GM19193 (cell line): ENCODE data around the gene GPC5.

Source experiments
- POLR2A ChIP-seq: IDR thresholded peaks from 4 replicates; pipeline ENCODE4 v1.6.1; 2011; ENCODE audit not compliant: insufficient read depth, insufficient read length; ENCODE audit errors: extremely low read depth

GPC5 gene

DNA sequence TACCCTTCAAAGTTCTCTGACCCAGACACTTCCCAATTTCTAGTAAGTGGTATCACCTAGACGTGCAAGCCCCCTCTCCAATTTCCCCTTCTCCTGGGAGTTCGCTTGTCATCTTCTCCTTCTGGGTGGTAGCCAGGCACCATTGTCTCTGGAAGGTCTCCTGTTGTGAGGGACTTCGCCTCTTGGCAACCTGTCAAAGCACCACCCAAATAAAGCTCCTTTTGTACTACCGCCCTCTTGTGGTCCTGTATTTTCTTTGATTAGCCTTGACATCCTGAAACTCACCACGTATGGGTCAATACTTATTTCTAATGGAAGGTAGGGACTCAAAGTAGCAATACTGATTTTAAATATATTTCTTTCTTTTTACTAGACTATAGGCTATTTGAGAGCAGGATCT is 8.2 kb downstream of the GPC5 start:
- no peak for TF ChIP-seq POLR2A

DNA sequence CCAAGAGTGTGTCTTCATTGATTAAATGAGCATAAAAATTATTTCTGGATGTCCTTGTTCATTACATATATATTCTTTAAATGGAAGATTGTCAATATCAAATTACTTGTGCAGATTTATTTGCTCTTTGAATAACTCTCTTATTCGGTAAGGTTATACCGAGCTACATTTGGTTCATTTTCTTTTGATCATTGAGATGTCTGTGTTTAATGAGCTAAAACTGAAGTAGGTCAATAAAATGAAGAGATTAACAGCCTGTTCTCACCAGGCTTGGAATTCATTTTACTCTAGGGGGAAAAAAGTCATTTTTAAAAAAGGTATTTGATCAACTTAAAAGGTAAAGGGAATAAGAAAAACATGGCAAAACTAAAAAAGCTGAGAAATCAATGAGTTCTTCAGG is 10.6 kb downstream of the GPC5 start:
- TF ChIP-seq POLR2A = no peak

DNA sequence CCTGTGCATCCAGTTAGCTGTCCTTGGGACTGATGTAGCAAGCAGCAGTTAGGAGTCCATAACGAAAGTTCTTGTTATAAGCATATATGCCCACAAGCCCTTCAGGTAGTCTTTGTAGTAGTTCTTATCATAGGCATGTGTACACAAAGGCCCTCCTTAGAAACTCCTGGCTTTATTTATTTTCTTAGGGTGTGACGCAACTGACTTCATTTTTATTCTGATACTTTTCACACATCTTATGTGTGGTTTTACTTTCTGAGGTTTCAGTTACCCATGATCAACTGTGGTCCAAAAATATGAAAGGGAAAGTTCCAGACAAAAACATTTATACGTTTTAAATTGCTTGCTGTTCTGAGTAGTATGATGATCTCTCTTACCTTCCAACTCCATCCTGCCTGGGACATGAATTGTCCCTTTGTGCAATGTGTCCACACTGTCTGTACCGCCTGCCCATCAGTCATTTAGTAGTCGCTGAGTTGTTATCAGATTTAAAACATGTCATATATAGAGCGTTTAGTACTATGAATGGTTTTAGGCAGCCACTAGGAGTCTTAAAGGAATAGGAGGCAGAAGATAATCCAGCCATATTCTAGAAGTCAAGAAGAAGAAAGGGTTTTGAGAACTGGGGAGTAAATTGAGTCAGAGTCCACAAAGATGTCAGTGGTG is 19.4 kb downstream of the GPC5 start:
- no peak for TF ChIP-seq POLR2A

DNA sequence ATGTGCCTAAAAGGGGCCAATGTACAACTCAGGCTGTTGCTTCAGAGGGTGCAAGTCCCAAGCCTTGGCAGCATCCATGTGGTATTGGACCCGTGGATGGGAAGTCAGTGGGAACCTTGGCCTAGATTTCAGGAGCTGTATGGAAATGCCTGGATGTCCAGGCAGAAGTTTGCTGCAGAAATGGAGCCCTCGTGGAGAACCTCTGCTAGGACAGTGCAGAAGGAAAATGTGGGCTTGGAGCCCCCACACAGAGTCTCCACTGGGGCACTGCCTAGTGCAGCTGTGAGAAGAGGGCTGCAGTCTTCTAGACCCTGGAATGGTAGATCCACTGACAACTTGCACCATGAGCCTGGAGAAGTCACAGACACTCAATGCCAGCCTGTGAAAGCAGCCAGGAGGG is 28.5 kb downstream of the GPC5 start:
- no peak for TF ChIP-seq POLR2A

DNA sequence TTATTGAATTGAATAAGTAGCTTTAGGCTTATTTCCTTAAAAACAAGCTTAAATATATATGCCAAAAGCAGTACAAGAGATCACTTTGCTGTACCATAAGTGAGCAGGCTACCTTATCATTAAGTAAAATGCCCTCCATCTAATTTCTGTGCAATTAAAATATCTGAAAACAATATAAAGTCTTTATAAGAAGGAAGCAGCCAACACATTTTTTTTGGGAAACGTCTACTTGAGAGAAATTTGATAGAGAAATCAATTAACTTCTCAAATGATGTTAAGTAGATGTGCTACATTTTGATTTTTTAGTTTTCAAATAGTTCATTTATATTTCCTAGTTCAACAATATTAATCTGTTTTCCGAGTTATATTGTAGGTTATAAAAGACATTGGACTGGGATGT is 52.5 kb downstream of the GPC5 start:
- TF ChIP-seq POLR2A = no peak

DNA sequence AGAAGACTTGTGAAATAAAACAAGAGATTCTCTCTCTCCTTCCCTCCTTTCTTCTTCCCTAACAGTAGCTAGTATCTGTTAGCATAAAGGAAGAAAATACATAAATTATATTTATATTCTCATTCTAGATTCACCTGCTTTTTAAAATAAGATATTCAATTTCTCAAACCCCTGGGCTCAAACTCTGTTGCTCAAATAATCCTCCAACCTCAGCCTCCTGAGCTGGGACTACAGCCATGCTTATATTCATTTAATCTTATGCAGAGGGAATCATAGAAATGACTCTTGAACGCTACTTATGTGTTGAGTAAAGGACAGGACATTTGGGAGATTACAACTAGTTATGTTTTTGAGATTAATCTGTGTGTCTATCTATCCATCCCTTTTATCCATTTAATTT is 56.2 kb downstream of the GPC5 start:
- no peak for TF ChIP-seq POLR2A

DNA sequence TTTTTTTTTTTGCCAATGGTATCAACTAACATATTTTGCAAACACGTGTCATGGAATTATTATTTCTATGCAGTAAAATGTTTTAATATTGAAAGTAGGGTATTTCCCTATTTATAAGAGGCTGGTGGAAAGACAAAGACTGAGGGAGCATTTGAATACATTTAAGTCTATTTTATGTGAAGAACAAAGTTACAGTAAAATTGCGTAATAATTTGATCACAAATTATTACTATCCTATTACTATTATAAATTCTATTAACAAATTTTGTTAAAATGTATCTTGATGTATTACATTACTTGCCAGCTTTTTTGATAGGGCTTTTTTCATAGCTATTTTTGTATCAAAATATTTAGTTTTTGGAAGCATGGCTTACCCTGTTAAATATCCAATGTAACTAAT is 58.4 kb downstream of the GPC5 start:
- TF ChIP-seq POLR2A = no peak

DNA sequence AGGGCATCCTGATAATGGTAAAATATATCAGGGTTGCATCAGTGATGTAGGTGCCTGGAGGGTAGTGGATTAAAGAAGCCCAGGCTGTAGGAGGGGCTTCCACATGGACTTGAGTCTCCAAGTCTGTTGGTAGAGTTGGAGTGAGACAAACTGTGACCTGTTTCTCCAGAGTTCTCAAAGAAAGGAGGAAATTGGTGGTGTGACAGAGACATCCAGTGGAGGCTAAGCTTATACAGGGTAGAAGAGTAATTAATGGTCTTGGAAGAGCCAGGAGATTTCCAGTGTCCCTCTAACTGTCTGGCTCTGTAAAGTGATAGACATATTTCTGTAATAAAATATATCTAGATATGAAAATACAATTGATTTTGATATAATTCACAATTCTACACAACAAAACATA is 61.1 kb downstream of the GPC5 start:
- no peak for TF ChIP-seq POLR2A

DNA sequence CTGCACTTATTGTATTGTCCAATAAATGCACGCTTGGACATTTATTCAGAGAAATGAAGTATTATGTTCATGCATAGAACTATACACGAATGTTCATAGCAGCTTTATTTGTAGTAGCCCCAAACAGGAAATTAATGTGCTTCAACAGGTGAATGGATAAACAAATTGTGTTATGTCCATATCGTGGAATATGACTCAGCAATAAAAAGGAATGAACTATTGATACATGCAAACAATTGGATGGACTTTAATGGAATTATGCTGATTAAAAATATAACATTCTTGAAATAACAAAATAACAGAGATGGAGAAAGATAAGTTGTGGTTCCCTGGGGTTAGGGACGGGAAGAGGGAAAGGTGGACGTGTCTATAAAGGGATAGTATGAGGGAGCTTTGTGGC is 65.9 kb downstream of the GPC5 start:
- no peak for TF ChIP-seq POLR2A

DNA sequence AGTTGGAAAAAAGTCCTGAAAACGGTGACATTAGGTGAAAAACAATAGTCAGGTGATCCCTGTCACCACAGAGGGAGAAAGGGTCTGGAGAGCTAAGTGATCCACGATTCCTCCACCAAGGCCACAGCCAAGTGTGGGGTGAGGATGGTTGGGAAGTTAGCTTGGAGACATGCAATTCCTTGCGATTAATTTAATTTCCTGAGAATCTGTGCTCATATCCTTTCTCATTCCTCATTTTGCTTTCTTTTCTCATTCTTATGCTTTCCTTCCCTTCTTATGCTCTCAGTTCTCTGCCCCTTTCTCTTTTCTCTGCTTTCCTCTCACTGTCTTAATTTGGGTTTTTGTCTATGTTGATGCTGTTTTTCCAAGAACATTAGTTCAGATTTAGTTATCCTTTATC is 68.8 kb downstream of the GPC5 start:
- TF ChIP-seq POLR2A = no peak

DNA sequence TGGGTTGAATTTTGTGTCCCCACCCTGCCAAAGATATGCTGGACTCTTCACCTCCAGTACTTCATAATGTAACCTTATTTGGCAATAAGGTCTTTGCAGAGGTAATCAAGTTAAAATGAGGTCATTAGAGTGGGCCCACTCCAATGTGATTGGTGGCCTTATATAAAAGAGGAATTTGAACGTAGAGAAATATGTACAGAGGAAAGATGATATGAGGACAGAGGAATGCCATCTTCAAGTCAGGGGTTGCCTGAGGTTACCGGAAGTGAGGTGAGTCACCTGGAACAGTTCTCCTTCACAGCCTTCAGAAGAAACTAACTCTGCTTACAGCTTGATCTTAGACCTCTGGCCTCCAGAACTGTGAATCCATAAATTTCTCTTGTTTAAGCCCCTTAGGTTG is 69.9 kb downstream of the GPC5 start:
- no peak for TF ChIP-seq POLR2A

DNA sequence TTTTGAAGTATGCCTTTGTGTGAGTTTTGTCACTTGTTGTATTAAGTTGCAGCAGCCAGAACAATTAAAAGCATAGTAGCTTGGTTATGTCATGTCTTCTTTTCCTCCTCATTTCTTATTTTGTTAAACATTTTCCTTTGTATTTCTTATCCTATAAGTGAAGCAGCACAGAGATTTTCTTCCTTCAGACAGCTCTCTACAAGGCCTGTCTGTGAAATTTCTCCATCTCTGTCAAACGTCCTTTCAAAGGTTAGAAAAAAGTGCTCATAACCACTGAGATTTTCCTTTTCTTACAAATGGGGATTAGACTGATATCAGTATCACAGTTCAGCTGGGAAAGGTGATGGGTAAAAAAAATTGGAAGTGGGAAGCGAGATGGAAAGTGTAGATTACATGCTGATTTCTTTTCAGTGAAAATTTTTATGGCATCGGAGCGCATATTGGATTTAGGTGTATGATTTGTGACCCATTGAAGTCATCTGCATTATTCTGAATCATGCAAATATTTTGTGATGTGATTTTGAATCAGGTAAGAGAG is 71.7 kb downstream of the GPC5 start:
- TF ChIP-seq POLR2A = no peak

DNA sequence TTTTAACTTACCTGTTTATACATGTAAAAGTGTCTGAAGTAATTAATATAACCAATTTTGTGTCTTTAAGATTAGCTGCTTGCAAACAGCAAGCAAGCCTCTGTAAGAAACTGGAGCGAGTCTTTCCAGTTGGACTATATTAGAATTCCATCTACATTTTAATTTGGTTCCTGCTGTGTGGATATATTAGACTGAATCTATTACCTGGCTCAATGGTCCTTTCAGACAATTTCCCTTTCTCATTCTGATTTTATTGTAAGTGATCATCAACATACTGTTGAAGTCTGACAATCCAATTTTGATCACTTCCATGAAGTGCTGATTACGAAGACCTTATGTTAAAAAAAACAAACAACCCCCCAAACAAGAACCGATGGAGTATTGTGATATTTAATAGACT is 72.3 kb downstream of the GPC5 start:
- TF ChIP-seq POLR2A = no peak

DNA sequence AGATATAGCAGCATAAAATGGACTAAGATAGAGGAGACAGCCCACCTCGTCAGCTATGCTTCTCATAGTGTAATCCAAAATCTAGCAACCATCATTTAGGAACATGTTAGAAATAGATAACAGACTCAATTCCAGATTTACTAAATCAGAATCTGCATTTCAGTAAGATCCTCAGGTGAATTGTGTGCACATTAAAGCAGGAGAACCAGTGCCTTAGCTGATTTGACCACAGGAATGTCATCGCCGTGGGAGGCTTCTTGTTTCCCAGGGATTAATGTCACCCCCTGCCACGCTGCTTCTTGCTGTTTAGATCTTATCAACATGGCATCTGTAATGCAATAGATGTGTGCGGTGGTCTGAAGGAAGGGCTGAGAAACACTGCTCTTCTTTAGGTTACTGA is 84.0 kb downstream of the GPC5 start:
- no peak for TF ChIP-seq POLR2A

DNA sequence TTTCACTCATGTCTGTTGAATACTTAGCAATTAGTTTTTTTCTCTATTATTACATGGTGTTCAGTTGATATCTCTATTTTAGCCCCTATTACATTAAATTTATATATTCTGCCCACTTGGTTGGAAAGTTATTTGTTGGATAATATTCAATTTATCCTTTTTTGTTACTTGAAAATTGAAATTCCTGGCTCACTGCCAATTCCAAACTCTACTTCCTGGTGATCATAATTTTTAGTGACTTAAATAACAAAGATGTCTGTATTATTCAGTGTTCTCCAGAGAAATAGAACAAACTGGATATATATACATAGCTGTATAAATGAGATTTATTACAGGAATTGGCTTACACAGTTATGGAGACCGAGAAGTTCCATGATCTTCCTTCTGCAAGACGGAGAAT is 93.6 kb downstream of the GPC5 start:
- no peak for TF ChIP-seq POLR2A

DNA sequence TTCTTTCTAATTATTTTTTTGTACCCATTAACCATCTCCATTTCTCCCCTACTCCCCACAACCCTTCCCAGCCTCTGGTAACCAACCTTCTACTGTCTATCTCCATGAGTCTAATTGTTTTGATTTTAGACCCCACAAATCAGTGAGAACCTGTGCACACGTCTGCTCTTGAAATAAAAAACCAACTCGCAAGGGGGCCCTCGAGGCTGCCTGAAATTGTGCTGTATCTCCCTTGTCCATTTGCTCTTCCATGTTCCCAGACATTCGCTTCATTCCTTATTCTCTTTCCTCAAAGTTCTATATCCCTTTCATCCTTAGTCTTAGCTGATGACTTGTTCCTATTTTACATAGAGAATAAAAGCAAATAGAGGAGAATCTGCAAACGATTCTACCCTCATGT is 95.0 kb downstream of the GPC5 start:
- no peak for TF ChIP-seq POLR2A

DNA sequence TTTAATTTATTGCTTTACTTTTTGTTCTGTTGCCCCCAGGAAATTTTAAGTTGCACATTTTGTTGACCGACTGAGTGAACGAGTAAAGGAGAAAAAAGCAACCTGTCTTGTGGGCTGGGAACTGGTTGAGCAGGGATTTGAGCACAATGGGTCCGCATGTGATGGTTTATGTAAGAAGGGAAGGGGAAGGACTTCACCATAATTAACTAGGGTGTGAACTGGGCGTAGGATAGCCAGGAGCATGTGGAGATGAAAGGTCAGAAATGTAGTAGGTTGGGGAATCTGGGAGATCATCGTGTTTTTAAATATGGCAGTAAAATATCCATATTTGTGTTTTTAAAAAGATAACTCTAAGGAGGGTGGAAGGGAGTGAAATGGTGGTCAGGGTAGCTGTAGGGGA is 99.9 kb downstream of the GPC5 start:
- no peak for TF ChIP-seq POLR2A
